WTC11 (cell line): ENCODE data around the gene RPRD1B. TPM values are rescaled to one million over a fixed set of nuclear protein-coding genes. Genes with fewer than 3 reads are reported as not detected.

Source experiments
- ATAC-seq: fragments of 200-7000 bp; cut with Tn5 transposase; 2 replicates; pipeline ENCODE4 v1.10.0; 2021; ENCODE audit warnings: mild to moderate bottlenecking, moderate library complexity
- CTCF ChIA-PET: fragments of 300-600 bp; sonication (Branson Sonifier 250); formaldehyde crosslinking; loops from one replicate; lab custom pipeline; 2021; ENCODE audit warnings: antibody characterized with exemption; lab: Charles Lee
- POLR2A ChIA-PET: fragments of 350-600 bp; sonication (Branson Sonifier 250); formaldehyde crosslinking; loops from one replicate; lab custom pipeline; 2021; ENCODE audit warnings: antibody characterized with exemption; lab: Charles Lee
- DNase-seq: peaks from one replicate; pipeline ENCODE4 v3.0.0; 2021; ENCODE audit warnings: low spot score
- H3K27ac Mint-ChIP-seq: 2 replicates; pipeline ENCODE4 v1.8.0; 2021; ENCODE audit warnings: mixed read lengths
- H3K27me3 Mint-ChIP-seq: 2 replicates; pipeline ENCODE4 v1.8.0; 2021; ENCODE audit warnings: low read depth, mild to moderate bottlenecking, moderate library complexity, mixed read lengths
- H3K36me3 Mint-ChIP-seq: 2 replicates; pipeline ENCODE4 v1.8.0; 2021; ENCODE audit warnings: mixed read lengths
- H3K4me1 Mint-ChIP-seq: 2 replicates; pipeline ENCODE4 v1.8.0; 2022; ENCODE audit warnings: mixed read lengths
- H3K4me3 Mint-ChIP-seq: 2 replicates; pipeline ENCODE4 v1.8.0; 2021; ENCODE audit warnings: mild to moderate bottlenecking, moderate library complexity, mixed read lengths
- H3K9me3 Mint-ChIP-seq: 2 replicates; pipeline ENCODE4 v1.8.0; 2021; ENCODE audit warnings: mixed read lengths
- AFF4 ChIP-seq: sonication (generic); formaldehyde crosslinking; IDR thresholded peaks from 2 replicates; pipeline ENCODE4 v1.8.1; 2023; ENCODE audit warnings: mild to moderate bottlenecking, missing genetic modification reagents, borderline replicate concordance
- ATF2 ChIP-seq: sonication (generic); formaldehyde crosslinking; IDR thresholded peaks from 2 replicates; pipeline ENCODE4 v1.8.1; 2022; ENCODE audit warnings: low read depth, missing genetic modification reagents, borderline replicate concordance
- CBFB ChIP-seq: sonication (generic); formaldehyde crosslinking; IDR thresholded peaks from 2 replicates; pipeline ENCODE4 v1.8.1; 2022; ENCODE audit warnings: mild to moderate bottlenecking, low read depth, missing genetic modification reagents
- CDX4 ChIP-seq: fragments of 250-450 bp; sonication (Bioruptor Pico); IDR thresholded peaks from 2 replicates; pipeline ENCODE4 v1.9.0; 2021; ENCODE audit warnings: moderate library complexity, mild to moderate bottlenecking, inconsistent platforms, borderline replicate concordance
- CTCF ChIP-seq: fragments of 200-600 bp; IDR thresholded peaks from 2 replicates; pipeline ENCODE4 v1.8.0; 2022; ENCODE audit warnings: antibody characterized with exemption
- E2F4 ChIP-seq: sonication (generic); formaldehyde crosslinking; IDR thresholded peaks from 2 replicates; pipeline ENCODE4 v1.8.1; 2022; ENCODE audit warnings: low read depth, mild to moderate bottlenecking, moderate library complexity, missing genetic modification reagents, borderline replicate concordance
- ESRRA ChIP-seq: sonication (generic); formaldehyde crosslinking; IDR thresholded peaks from 2 replicates; pipeline ENCODE4 v1.8.1; 2022; ENCODE audit warnings: mild to moderate bottlenecking, missing genetic modification reagents, borderline replicate concordance
- ETV6 ChIP-seq: sonication (generic); formaldehyde crosslinking; IDR thresholded peaks from 2 replicates; pipeline ENCODE4 v1.8.1; 2022; ENCODE audit warnings: mild to moderate bottlenecking, missing genetic modification reagents
- FOXJ3 ChIP-seq: sonication (generic); formaldehyde crosslinking; IDR thresholded peaks from 2 replicates; pipeline ENCODE4 v1.9.0; 2021; ENCODE audit warnings: missing genetic modification reagents, mild to moderate bottlenecking, borderline replicate concordance
- FOXP4 ChIP-seq: sonication (generic); formaldehyde crosslinking; IDR thresholded peaks from 2 replicates; pipeline ENCODE4 v1.8.0; 2022; ENCODE audit warnings: mild to moderate bottlenecking, missing genetic modification reagents
- JAZF1 ChIP-seq: fragments of 250-450 bp; sonication (Bioruptor Pico); IDR thresholded peaks from 2 replicates; pipeline ENCODE4 v1.9.0; 2021; ENCODE audit warnings: moderate library complexity, mild to moderate bottlenecking, inconsistent platforms
- NFATC4 ChIP-seq: fragments of 250-450 bp; sonication (Bioruptor Pico); IDR thresholded peaks from 2 replicates; pipeline ENCODE4 v1.9.0; 2021; ENCODE audit warnings: mild to moderate bottlenecking
- NFE2L1 ChIP-seq: sonication (generic); formaldehyde crosslinking; IDR thresholded peaks from 2 replicates; pipeline ENCODE4 v1.8.1; 2023; ENCODE audit warnings: missing genetic modification reagents
- TEAD4 ChIP-seq: sonication (generic); formaldehyde crosslinking; IDR thresholded peaks from 2 replicates; pipeline ENCODE4 v1.8.0; 2022; ENCODE audit warnings: mild to moderate bottlenecking, missing genetic modification reagents
- TP53 ChIP-seq: sonication (generic); formaldehyde crosslinking; IDR thresholded peaks from 2 replicates; pipeline ENCODE4 v1.8.1; 2023; ENCODE audit warnings: mild to moderate bottlenecking, missing genetic modification reagents
- ZBTB43 ChIP-seq: sonication (generic); formaldehyde crosslinking; IDR thresholded peaks from 2 replicates; pipeline ENCODE4 v1.8.1; 2023; ENCODE audit warnings: mild to moderate bottlenecking, missing genetic modification reagents
- ZNF219 ChIP-seq: sonication (generic); formaldehyde crosslinking; IDR thresholded peaks from 2 replicates; pipeline ENCODE4 v1.8.0; 2023; ENCODE audit warnings: missing genetic modification reagents, mild to moderate bottlenecking, borderline replicate concordance
- ZNF263 ChIP-seq: sonication (generic); formaldehyde crosslinking; IDR thresholded peaks from 2 replicates; pipeline ENCODE4 v1.8.1; 2022; ENCODE audit warnings: low read depth, mild to moderate bottlenecking, moderate library complexity, missing genetic modification reagents
- ZNF317 ChIP-seq: sonication (generic); formaldehyde crosslinking; IDR thresholded peaks from 2 replicates; pipeline ENCODE4 v1.8.1; 2023; ENCODE audit warnings: low read depth, mild to moderate bottlenecking, moderate library complexity, missing genetic modification reagents, borderline replicate concordance
- total RNA-seq: library from RNA; stranded (reverse); gene quantifications from 3 replicates; pipeline ENCODE4 v1.2.3, GENCODE V29; 2021

The RPRD1B gene
- total RNA-seq, 1 experiment from 2014 or later: 21.4 TPM

- DNase-seq: no peak
- ChIA-PET CTCF (no interaction called here), POLR2A (no interaction called here)
- H3K27me3 Mint-ChIP-seq: no peaks in the 10 kb centered on the region
- no peak overlapping the region for H3K27ac Mint-ChIP-seq
- peaks cover 7% of the 10 kb centered on the region for H3K9me3 Mint-ChIP-seq
- H3K36me3 Mint-ChIP-seq: peaks cover 33% of the 10 kb centered on the region
- H3K4me3 Mint-ChIP-seq: no peak overlapping the region
- TF ChIP-seq NFE2L1 (CRISPR knock-in tag) (no peak), ZNF219 (CRISPR knock-in tag) (no peak), JAZF1 (no peak), CDX4 (CRISPR knock-in tag) (no peak), ESRRA (no peak), FOXP4 (CRISPR knock-in tag) (no peak), TP53 (no peak), ATF2 (CRISPR knock-in tag) (no peak), ZBTB43 (CRISPR knock-in tag) (no peak), ZNF317 (CRISPR knock-in tag) (no peak), E2F4 (CRISPR knock-in tag) (no peak), TEAD4 (CRISPR knock-in tag) (no peak), CBFB (CRISPR knock-in tag) (no peak), ETV6 (CRISPR knock-in tag) (no peak), CTCF (no peak), NFATC4 (CRISPR knock-in tag) (no peak), ZNF263 (CRISPR knock-in tag) (no peak), FOXJ3 (CRISPR knock-in tag) (no peak), AFF4 (CRISPR knock-in tag) (no peak)
- no peak for ATAC-seq
- no peaks in the 10 kb centered on the region for H3K4me1 Mint-ChIP-seq
Measured at GRCh38 chr20:38079353-38079752, 45.8 kb downstream of the RPRD1B start.
